GM12878 (cell line): ENCODE results near the gene RPRD1A. TPM values are rescaled to one million over a fixed set of nuclear protein-coding genes. Genes with fewer than 3 reads are reported as not detected.

Source experiments
- CREB1 ChIP-seq: IDR thresholded peaks from 2 replicates; pipeline ENCODE4 v1.6.1; 2012; ENCODE audit warnings: low read depth, mild to moderate bottlenecking, inconsistent platforms
- EP300 ChIP-seq, 2 experiments: fragments of 150-350 bp in 1 of 2; IDR thresholded peaks; 2 replicates each; pipeline ENCODE4 v1.6.1; 2011 to 2012; ENCODE audit warnings: low read depth in 2 of 2, low read length in 2 of 2, borderline replicate concordance in 1 of 2, improper control_type of control experiment in 1 of 2, inconsistent platforms in 1 of 2; ENCODE audit not compliant: control insufficient read depth in 1 of 2
- KAT2A ChIP-seq: conservative IDR thresholded peaks from 2 replicates; pipeline ENCODE4 v1.6.1; 2011; ENCODE audit warnings: low read depth, low read length; ENCODE audit not compliant: control insufficient read depth
- KLF5 ChIP-seq: fragments of 450-650 bp; IDR thresholded peaks from 2 replicates; pipeline ENCODE4 v1.6.1; 2014; ENCODE audit warnings: mild to moderate bottlenecking; ENCODE audit not compliant: partially characterized antibody
- MEF2A ChIP-seq: IDR thresholded peaks from 2 replicates; pipeline ENCODE4 v1.6.1; 2011; ENCODE audit warnings: low read depth, mild to moderate bottlenecking, low read length, moderate library complexity; ENCODE audit not compliant: insufficient read depth
- NR2C2 ChIP-seq: IDR thresholded peaks from 2 replicates; pipeline ENCODE4 v1.6.1; 2011; ENCODE audit warnings: borderline replicate concordance, low read depth; ENCODE audit not compliant: control insufficient read depth, insufficient read length
- PAX5 ChIP-seq: IDR thresholded peaks from 2 replicates; pipeline ENCODE4 v1.6.1; 2011; ENCODE audit warnings: low read depth, low read length, borderline replicate concordance
- PAX8 ChIP-seq: fragments of 450-650 bp; IDR thresholded peaks from 2 replicates; pipeline ENCODE4 v1.6.1; 2017; ENCODE audit warnings: mild to moderate bottlenecking, moderate library complexity
- SIN3A ChIP-seq: IDR thresholded peaks from 2 replicates; pipeline ENCODE4 v1.6.1; 2012; ENCODE audit warnings: low read depth, low read length, improper control_type of control experiment
- TARDBP ChIP-seq: IDR thresholded peaks from 2 replicates; pipeline ENCODE4 v1.6.1; 2016; ENCODE audit warnings: borderline replicate concordance
- TCF12 ChIP-seq: IDR thresholded peaks from 2 replicates; pipeline ENCODE4 v1.6.1; 2011; ENCODE audit warnings: low read depth, mild to moderate bottlenecking, low read length
- ZNF24 ChIP-seq: fragments of 450-650 bp; IDR thresholded peaks from 2 replicates; pipeline ENCODE4 v1.6.1; 2017; ENCODE audit warnings: antibody characterized with exemption, mild to moderate bottlenecking
- ZNF274 ChIP-seq: IDR thresholded peaks from one replicate; pipeline ENCODE4 v1.8.0; 2011; ENCODE audit not compliant: insufficient read length, insufficient read depth
- polyA plus RNA-seq, 11 experiments: library from polyadenylated mRNA; depleted of rRNA in 4 of 11; unstranded in 6 of 11; stranded (reverse) in 5 of 11; fragments of >200 nt; fragmentation: Nextera tagmentation in 4 of 11; fragmentation: Illumina TruSeq in 1 of 11; extraction: Ambion mirVana in 4 of 11; extraction: Trizol in 1 of 11; gene quantifications; 1 replicate in 1 of 11; 2 replicates in 10 of 11; pipeline versions ENCODE4 v1.2.1 to v1.2.3, GENCODE V29; 2011 to 2016; ENCODE audit warnings: inconsistent platforms in 2 of 11, missing spikeins in 2 of 11, low read depth in 1 of 11
- total RNA-seq, 4 experiments: library from RNA; depleted of rRNA in 3 of 4; stranded (reverse); fragments of >200 nt in 3 of 4; fragmentation: Illumina TruSeq in 1 of 4; extraction: Trizol in 1 of 4; gene quantifications; 2 replicates each; pipeline versions ENCODE4 v1.2.1 to v1.2.3, GENCODE V29; 2013 to 2021
- TF ChIP-seq, protein P1 (sequence below): IDR thresholded peaks from 2 replicates; pipeline ENCODE4 v1.6.1; 2012; ENCODE audit warnings: low read depth, low read length, improper control_type of control experiment
- TF ChIP-seq, protein P2 (sequence below), 3 experiments: IDR thresholded peaks in 2 of 3; conservative IDR thresholded peaks in 1 of 3; 2 replicates each; pipeline ENCODE4 v1.5.1; 2011; ENCODE audit warnings: low read depth in 3 of 3, low read length in 3 of 3, mild to moderate bottlenecking in 3 of 3, control low read depth in 2 of 3, moderate library complexity in 2 of 3, inconsistent platforms in 1 of 3, mixed read lengths in 1 of 3; ENCODE audit not compliant: control insufficient read depth in 2 of 3, insufficient read depth in 1 of 3; ENCODE audit errors: extremely low read depth in 1 of 3
- TF ChIP-seq, protein P3 (sequence below): IDR thresholded peaks from 2 replicates; pipeline ENCODE4 v1.6.1; 2012; ENCODE audit warnings: improper control_type of control experiment, low read depth, low read length; ENCODE audit not compliant: insufficient replicate concordance

The RPRD1A gene
- total and polyA plus RNA-seq, 10 of the 15 experiments (the other 5 are each of a cell fraction or from before 2014, with no cell fraction given) = 16.2 to 66.2 (median 36.2) TPM

DNA sequence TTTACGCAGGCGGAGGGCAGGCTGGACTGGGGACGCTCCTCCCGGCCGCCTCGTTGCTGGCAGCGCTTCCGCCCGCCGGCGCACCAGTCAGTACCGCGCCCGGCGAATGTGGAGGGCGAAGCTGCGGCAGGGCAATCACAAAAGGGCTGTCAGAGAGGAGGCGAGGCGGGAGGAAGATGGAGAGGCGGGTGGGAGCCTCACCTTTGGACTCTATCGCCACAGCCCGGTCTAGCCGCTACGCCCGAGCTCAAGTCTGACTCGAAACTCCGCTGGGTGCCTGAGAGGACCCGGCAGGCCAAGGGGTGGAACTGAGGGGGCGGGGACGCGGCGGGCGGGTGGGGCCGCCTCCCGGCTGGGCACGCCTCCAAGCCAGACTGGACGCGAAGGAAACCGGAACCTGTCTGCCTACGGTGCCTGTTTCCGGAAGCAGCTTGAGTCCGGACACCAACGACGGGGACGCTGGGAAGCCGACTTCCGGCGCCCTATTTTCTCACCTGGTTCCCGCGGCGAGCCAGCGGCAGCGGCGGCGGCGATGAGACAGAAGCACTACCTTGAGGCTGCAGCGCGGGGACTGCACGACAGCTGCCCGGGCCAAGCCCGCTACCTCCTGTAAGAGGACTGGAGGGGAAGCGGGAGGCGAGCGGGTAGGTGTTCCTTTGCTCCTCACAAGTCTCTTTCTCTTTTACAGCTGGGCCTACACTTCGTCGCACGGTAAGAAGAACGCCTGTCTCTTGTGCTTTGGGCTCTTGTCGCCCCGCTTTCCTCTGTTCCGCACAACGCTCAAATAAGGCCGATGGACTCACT is 95.0 kb downstream of the RPRD1A start, which contains the start of gene RMP24 (continued):
- TF ChIP-seq, protein P1, sequence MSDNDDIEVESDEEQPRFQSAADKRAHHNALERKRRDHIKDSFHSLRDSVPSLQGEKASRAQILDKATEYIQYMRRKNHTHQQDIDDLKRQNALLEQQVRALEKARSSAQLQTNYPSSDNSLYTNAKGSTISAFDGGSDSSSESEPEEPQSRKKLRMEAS = peak; percentile 36; the same call in 1 of the 2 replicates
- TF ChIP-seq KAT2A (no peak), PAX8 (no peak), KLF5 (no peak), NR2C2 (no peak), ZNF274 (no peak), EP300 (IDR thresholded peaks at IDR 0.05; ENCODE audit: borderline replicate concordance in 1 of 2, control insufficient read depth in 1 of 2, low read depth in 2 of 2, low read length in 2 of 2) (peak in 1 of 2 experiments; percentile 44; a peak in 1 of 4 replicates), MEF2A (peak; percentile 48; the same call in 1 of the 2 replicates), TARDBP (0 out of 2 replicates have a peak, but pooled peaks have one; percentile 70), TCF12 (peak; percentile 63; the same call in 1 of the 2 replicates), CREB1 (peak; percentile 82), SIN3A (no peak; the same call in 1 of the 2 replicates), ZNF24 (0 out of 2 replicates have a peak, but pooled peaks have one; percentile 37), PAX5 (peak; percentile 36; the same call in 1 of the 2 replicates)
- TF ChIP-seq, protein P2, sequence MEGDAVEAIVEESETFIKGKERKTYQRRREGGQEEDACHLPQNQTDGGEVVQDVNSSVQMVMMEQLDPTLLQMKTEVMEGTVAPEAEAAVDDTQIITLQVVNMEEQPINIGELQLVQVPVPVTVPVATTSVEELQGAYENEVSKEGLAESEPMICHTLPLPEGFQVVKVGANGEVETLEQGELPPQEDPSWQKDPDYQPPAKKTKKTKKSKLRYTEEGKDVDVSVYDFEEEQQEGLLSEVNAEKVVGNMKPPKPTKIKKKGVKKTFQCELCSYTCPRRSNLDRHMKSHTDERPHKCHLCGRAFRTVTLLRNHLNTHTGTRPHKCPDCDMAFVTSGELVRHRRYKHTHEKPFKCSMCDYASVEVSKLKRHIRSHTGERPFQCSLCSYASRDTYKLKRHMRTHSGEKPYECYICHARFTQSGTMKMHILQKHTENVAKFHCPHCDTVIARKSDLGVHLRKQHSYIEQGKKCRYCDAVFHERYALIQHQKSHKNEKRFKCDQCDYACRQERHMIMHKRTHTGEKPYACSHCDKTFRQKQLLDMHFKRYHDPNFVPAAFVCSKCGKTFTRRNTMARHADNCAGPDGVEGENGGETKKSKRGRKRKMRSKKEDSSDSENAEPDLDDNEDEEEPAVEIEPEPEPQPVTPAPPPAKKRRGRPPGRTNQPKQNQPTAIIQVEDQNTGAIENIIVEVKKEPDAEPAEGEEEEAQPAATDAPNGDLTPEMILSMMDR (IDR thresholded peaks at IDR 0.05 in 2 of 3, conservative IDR thresholded peaks at IDR 0.05 in 1 of 3; ENCODE audit: control insufficient read depth in 2 of 3, extremely low read depth in 1 of 3, insufficient read depth in 1 of 3, low read depth in 3 of 3, low read length in 3 of 3) = no peak
- TF ChIP-seq, protein P3, sequence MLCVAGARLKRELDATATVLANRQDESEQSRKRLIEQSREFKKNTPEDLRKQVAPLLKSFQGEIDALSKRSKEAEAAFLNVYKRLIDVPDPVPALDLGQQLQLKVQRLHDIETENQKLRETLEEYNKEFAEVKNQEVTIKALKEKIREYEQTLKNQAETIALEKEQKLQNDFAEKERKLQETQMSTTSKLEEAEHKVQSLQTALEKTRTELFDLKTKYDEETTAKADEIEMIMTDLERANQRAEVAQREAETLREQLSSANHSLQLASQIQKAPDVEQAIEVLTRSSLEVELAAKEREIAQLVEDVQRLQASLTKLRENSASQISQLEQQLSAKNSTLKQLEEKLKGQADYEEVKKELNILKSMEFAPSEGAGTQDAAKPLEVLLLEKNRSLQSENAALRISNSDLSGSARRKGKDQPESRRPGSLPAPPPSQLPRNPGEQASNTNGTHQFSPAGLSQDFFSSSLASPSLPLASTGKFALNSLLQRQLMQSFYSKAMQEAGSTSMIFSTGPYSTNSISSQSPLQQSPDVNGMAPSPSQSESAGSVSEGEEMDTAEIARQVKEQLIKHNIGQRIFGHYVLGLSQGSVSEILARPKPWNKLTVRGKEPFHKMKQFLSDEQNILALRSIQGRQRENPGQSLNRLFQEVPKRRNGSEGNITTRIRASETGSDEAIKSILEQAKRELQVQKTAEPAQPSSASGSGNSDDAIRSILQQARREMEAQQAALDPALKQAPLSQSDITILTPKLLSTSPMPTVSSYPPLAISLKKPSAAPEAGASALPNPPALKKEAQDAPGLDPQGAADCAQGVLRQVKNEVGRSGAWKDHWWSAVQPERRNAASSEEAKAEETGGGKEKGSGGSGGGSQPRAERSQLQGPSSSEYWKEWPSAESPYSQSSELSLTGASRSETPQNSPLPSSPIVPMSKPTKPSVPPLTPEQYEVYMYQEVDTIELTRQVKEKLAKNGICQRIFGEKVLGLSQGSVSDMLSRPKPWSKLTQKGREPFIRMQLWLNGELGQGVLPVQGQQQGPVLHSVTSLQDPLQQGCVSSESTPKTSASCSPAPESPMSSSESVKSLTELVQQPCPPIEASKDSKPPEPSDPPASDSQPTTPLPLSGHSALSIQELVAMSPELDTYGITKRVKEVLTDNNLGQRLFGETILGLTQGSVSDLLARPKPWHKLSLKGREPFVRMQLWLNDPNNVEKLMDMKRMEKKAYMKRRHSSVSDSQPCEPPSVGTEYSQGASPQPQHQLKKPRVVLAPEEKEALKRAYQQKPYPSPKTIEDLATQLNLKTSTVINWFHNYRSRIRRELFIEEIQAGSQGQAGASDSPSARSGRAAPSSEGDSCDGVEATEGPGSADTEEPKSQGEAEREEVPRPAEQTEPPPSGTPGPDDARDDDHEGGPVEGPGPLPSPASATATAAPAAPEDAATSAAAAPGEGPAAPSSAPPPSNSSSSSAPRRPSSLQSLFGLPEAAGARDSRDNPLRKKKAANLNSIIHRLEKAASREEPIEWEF = no peak
